Hematopoietic multipotent progenitor cell treated with erythropoietin and hydrocortisone succinate and interleukin-3 and kit ligand, for 6 days (in vitro differentiated cells): ENCODE measurements around the gene PALS2.
A peak's percentile ranks its signal among the peaks of the same experiment; 100 is the strongest.

Source experiments
- DNase-seq: peaks from one replicate; pipeline ENCODE4 v3.0.0-alpha.2; 2015

Gene PALS2

GRCh38 chr7:24572997-24573553 lies at the start of gene PALS2:
TSS of gene PALS2 (plus strand) at chr7:24573452. CDS start at chr7:24623668, 50,216 bp downstream.
- DNase-seq, result peak; percentile 68

GRCh38 chr7:24531255-24531654 lies 42.0 kb upstream of the PALS2 start:
- DNase-seq, result no peak

GRCh38 chr7:24536682-24537081 lies 36.6 kb upstream of the PALS2 start:
- DNase-seq, result no peak

GRCh38 chr7:24540956-24541355 lies 32.3 kb upstream of the PALS2 start:
- no peak for DNase-seq

- DNase-seq, result no peak
Measured at GRCh38 chr7:24545215-24545614, 28.0 kb upstream of the PALS2 start.

- no peak for DNase-seq
Measured at GRCh38 chr7:24548390-24548789, 24.9 kb upstream of the PALS2 start.

GRCh38 chr7:24549991-24550390 lies 23.3 kb upstream of the PALS2 start:
- no peak for DNase-seq

GRCh38 chr7:24555184-24555583 lies 18.1 kb upstream of the PALS2 start:
- DNase-seq, result no peak

GRCh38 chr7:24555719-24556118 lies 17.5 kb upstream of the PALS2 start:
- no peak for DNase-seq

GRCh38 chr7:24560772-24561171 lies 12.5 kb upstream of the PALS2 start:
- DNase-seq, result no peak

GRCh38 chr7:24566274-24566673 lies 7.0 kb upstream of the PALS2 start:
- DNase-seq, result no peak

GRCh38 chr7:24570983-24571382 lies 2.3 kb upstream of the PALS2 start:
- no peak for DNase-seq

GRCh38 chr7:24572016-24572392 lies 1.2 kb upstream of the PALS2 start:
- DNase-seq, result no peak

- peak; percentile 32 for DNase-seq
Measured at GRCh38 chr7:24572393-24572996, 757 bp upstream of the PALS2 start.

- peak; percentile 56 for DNase-seq
Measured at GRCh38 chr7:24573554-24574338, 494 bp downstream of the PALS2 start.

GRCh38 chr7:24574386-24574785 lies 1.1 kb downstream of the PALS2 start:
- no peak for DNase-seq

GRCh38 chr7:24574950-24575349 lies 1.7 kb downstream of the PALS2 start:
- DNase-seq, result no peak

- DNase-seq, result peak; percentile 88
Measured at GRCh38 chr7:24576171-24577025, 3.1 kb downstream of the PALS2 start.

- DNase-seq, result no peak
Measured at GRCh38 chr7:24578052-24578451, 4.8 kb downstream of the PALS2 start.

GRCh38 chr7:24580283-24580946 lies 7.2 kb downstream of the PALS2 start:
- DNase-seq, result no peak

GRCh38 chr7:24582166-24582565 lies 8.9 kb downstream of the PALS2 start:
- no peak for DNase-seq

- DNase-seq, result peak; percentile 72
Measured at GRCh38 chr7:24587853-24588252, 14.6 kb downstream of the PALS2 start.

GRCh38 chr7:24591152-24591551 lies 17.9 kb downstream of the PALS2 start:
- peak; percentile 28 for DNase-seq
